Panc1 (cell line): ENCODE measurements around the gene LDLRAD4.

Experiments
- POLR2AphosphoS5 ChIP-seq: IDR thresholded peaks from 2 replicates; pipeline ENCODE4 v1.6.1; 2012; ENCODE audit warnings: mild to moderate bottlenecking, low read depth, low read length, moderate library complexity
- SIN3A ChIP-seq: IDR thresholded peaks from 2 replicates; pipeline ENCODE4 v1.6.1; 2012; ENCODE audit warnings: low read depth, mild to moderate bottlenecking, low read length, moderate library complexity, borderline replicate concordance; ENCODE audit not compliant: insufficient read depth
- TCF7L2 ChIP-seq: IDR thresholded peaks from 2 replicates; pipeline ENCODE4 v1.6.1; 2011; ENCODE audit warnings: mild to moderate bottlenecking, low read depth, low read length, inconsistent platforms
- TF ChIP-seq, protein P1 (sequence below): fragments of 450-650 bp; IDR thresholded peaks from 2 replicates; pipeline ENCODE4 v1.5.1; 2017; ENCODE audit warnings: mild to moderate bottlenecking
- TF ChIP-seq, protein P2 (sequence below), 2 experiments: IDR thresholded peaks; 2 replicates each; pipeline ENCODE4 v1.6.1; 2011 to 2012; ENCODE audit warnings: low read depth in 2 of 2, control low read depth in 1 of 2, low read length in 1 of 2, mild to moderate bottlenecking in 1 of 2, moderate library complexity in 1 of 2; ENCODE audit not compliant: insufficient read depth in 1 of 2

DNA sequence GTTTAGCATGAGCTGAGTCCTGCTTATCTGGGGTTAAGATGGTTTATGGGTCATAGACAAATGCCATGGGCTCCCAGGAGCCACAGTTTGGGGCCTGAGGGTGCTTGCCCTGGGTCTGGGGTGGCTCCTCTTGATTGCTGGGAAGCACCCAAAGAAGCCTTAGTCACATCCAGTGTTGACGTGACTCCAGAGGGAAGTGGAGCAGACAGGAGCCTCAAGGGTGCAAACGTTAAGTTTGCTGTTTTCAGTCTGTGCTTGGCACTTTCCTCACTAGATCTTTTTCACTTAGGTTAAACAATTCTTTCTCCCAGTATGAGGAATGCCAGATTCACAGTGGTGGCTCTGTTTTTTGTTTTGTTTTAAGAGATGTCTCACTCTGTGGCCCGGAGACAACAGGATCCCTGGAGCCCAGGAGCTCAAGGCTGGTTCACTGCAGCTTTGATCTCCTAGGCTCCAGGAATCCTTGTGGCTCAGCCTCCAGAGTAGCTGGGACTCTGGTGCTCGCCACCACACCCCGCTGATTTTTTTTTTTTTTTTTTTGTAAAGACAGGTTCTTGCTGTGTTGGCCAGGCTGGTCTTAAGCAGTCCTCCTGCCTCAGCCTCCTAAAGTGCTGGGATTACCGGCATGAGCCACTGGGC is 256.5 kb downstream of the LDLRAD4 start:
- TF ChIP-seq, protein P1, sequence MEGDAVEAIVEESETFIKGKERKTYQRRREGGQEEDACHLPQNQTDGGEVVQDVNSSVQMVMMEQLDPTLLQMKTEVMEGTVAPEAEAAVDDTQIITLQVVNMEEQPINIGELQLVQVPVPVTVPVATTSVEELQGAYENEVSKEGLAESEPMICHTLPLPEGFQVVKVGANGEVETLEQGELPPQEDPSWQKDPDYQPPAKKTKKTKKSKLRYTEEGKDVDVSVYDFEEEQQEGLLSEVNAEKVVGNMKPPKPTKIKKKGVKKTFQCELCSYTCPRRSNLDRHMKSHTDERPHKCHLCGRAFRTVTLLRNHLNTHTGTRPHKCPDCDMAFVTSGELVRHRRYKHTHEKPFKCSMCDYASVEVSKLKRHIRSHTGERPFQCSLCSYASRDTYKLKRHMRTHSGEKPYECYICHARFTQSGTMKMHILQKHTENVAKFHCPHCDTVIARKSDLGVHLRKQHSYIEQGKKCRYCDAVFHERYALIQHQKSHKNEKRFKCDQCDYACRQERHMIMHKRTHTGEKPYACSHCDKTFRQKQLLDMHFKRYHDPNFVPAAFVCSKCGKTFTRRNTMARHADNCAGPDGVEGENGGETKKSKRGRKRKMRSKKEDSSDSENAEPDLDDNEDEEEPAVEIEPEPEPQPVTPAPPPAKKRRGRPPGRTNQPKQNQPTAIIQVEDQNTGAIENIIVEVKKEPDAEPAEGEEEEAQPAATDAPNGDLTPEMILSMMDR = no peak
- TF ChIP-seq, protein P2, sequence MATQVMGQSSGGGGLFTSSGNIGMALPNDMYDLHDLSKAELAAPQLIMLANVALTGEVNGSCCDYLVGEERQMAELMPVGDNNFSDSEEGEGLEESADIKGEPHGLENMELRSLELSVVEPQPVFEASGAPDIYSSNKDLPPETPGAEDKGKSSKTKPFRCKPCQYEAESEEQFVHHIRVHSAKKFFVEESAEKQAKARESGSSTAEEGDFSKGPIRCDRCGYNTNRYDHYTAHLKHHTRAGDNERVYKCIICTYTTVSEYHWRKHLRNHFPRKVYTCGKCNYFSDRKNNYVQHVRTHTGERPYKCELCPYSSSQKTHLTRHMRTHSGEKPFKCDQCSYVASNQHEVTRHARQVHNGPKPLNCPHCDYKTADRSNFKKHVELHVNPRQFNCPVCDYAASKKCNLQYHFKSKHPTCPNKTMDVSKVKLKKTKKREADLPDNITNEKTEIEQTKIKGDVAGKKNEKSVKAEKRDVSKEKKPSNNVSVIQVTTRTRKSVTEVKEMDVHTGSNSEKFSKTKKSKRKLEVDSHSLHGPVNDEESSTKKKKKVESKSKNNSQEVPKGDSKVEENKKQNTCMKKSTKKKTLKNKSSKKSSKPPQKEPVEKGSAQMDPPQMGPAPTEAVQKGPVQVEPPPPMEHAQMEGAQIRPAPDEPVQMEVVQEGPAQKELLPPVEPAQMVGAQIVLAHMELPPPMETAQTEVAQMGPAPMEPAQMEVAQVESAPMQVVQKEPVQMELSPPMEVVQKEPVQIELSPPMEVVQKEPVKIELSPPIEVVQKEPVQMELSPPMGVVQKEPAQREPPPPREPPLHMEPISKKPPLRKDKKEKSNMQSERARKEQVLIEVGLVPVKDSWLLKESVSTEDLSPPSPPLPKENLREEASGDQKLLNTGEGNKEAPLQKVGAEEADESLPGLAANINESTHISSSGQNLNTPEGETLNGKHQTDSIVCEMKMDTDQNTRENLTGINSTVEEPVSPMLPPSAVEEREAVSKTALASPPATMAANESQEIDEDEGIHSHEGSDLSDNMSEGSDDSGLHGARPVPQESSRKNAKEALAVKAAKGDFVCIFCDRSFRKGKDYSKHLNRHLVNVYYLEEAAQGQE (IDR thresholded peaks at IDR 0.05; ENCODE audit: insufficient read depth in 1 of 2, low read depth in 2 of 2, low read length in 1 of 2) = no peak
- TF ChIP-seq SIN3A = no peak
- no peak for TF ChIP-seq POLR2AphosphoS5
- TF ChIP-seq TCF7L2 = no peak
